Natural killer cell (primary cell): ENCODE data around the gene TP53BP2. TPM values are rescaled to one million over a fixed set of nuclear protein-coding genes. Genes with fewer than 3 reads are reported as not detected.

Experiments
- ATAC-seq, 3 donors: fragments of 150-1000 bp in 2 of 3; fragments of 200-7000 bp in 1 of 3; cut with Tn5 transposase; 1 replicate in 1 of 3; 2 replicates in 2 of 3; pipeline ENCODE4 v1.10.0; 2021; ENCODE audit warnings: mild to moderate bottlenecking in 2 of 3, moderate library complexity in 2 of 3
- DNase-seq, 2 donors: peaks; one replicate each; pipeline versions ENCODE4 v3.0.0 to v3.0.0-alpha.2; 2013 to 2021; ENCODE audit warnings: mixed read lengths in 1 of 2
- H3K27ac ChIP-seq: one replicate; pipeline ENCODE4 v1.5.1; 2013; ENCODE audit warnings: mild to moderate bottlenecking, low read length
- H3K27me3 ChIP-seq: one replicate; pipeline ENCODE4 v1.6.1; 2013; ENCODE audit warnings: low read length; ENCODE audit not compliant: control insufficient read depth, insufficient read depth
- H3K36me3 ChIP-seq: one replicate; pipeline ENCODE4 v1.6.1; 2013; ENCODE audit warnings: low read length; ENCODE audit not compliant: control insufficient read depth, insufficient read depth
- H3K4me1 ChIP-seq: one replicate; pipeline ENCODE4 v1.6.1; 2013; ENCODE audit warnings: low read length; ENCODE audit not compliant: control insufficient read depth, insufficient read depth
- H3K4me3 ChIP-seq: one replicate; pipeline ENCODE4 v1.5.1; 2013; ENCODE audit warnings: low read length
- H3K9me3 ChIP-seq: one replicate; pipeline ENCODE4 v1.6.1; 2013; ENCODE audit warnings: low read length; ENCODE audit not compliant: control insufficient read depth, insufficient read depth
- H3K27ac Mint-ChIP-seq, 2 donors: one replicate each; pipeline ENCODE4 v1.8.0; 2022; ENCODE audit warnings: mild to moderate bottlenecking in 2 of 2, mixed read lengths in 2 of 2, moderate library complexity in 1 of 2
- H3K27me3 Mint-ChIP-seq, 2 donors: one replicate each; pipeline ENCODE4 v1.8.0; 2022; ENCODE audit warnings: low read depth in 2 of 2, mixed read lengths in 2 of 2
- H3K36me3 Mint-ChIP-seq: one replicate; pipeline ENCODE4 v1.8.0; 2022; ENCODE audit warnings: mixed read lengths
- H3K4me1 Mint-ChIP-seq, 2 donors: one replicate each; pipeline ENCODE4 v1.8.0; 2022; ENCODE audit warnings: mixed read lengths in 2 of 2
- H3K4me3 Mint-ChIP-seq: one replicate; pipeline ENCODE4 v1.8.0; 2022; ENCODE audit warnings: mild to moderate bottlenecking, moderate library complexity, mixed read lengths
- H3K9me3 Mint-ChIP-seq, 2 donors: one replicate each; pipeline ENCODE4 v1.8.0; 2022; ENCODE audit warnings: mixed read lengths in 2 of 2
- CTCF ChIP-seq: fragments of 200-600 bp; IDR thresholded peaks from one replicate; pipeline ENCODE4 v1.8.0; 2022; ENCODE audit warnings: antibody characterized with exemption
- WGBS: methylation state at CpG from one replicate; pipeline ENCODE4 v1.1.7; 2013; ENCODE audit warnings: missing lambda C conversion rate; ENCODE audit not compliant: insufficient coverage; 5-methylcytosine and 5-hydroxymethylcytosine counted together
- intact Hi-C: fragments of 100-400 bp; cut with micrococcal nuclease; formaldehyde crosslinking; loops from one replicate; pipeline ENCODE4 v1.14.2; 2022
- total RNA-seq, 4 donors: library from RNA; stranded (reverse); fragments of 120-200 nt in 1 of 4; gene quantifications; one replicate each; pipeline versions ENCODE4 v1.2.3 to v1.2.4, GENCODE V29; 2013 to 2022

Gene TP53BP2
- total RNA-seq, 3 donors from 2014 or later (not counting 1 experiment from before 2014, with no cell fraction given): 69.7 to 93.7 (median 78.8) TPM

- Mint-ChIP-seq H3K27me3 (no peaks in the 10 kb centered on the region), H3K4me3 (peak overlapping the region; percentile 26), H3K36me3 (no peaks in the 10 kb centered on the region), H3K9me3 (no peaks in the 10 kb centered on the region), H3K27ac (peak overlapping the region; percentile 34 to 77), H3K4me1 (peaks cover 10 to 25% of the 10 kb centered on the region in 2 donors)
- Histone ChIP-seq H3K9me3 (no peaks in the 10 kb centered on the region), H3K27me3 (no peaks in the 10 kb centered on the region), H3K4me1 (peaks cover 15% of the 10 kb centered on the region), H3K27ac (no peak overlapping the region), H3K36me3 (no peaks in the 10 kb centered on the region), H3K4me3 (no peak overlapping the region)
- TF ChIP-seq CTCF: no peak
- ATAC-seq (peak in 2 of 3 donors; percentile 25 to 42), DNase-seq (peak in 1 of 2 donors; percentile 45)
- 66% methylated on average over 3 of the region's 3 CpGs for WGBS
- intact Hi-C loops: no loop called here
Measured at GRCh38 chr1:223832637-223832943, 13.2 kb downstream of the TP53BP2 start.

GRCh38 chr1:223831755-223832636, 13.8 kb downstream of the TP53BP2 start:
- Histone ChIP-seq H3K27ac (peak overlapping the region; percentile 29), H3K27me3 (no peaks in the 10 kb centered on the region), H3K9me3 (no peaks in the 10 kb centered on the region), H3K36me3 (no peaks in the 10 kb centered on the region), H3K4me3 (no peak overlapping the region), H3K4me1 (peaks cover 12% of the 10 kb centered on the region)
- Mint-ChIP-seq H3K27me3 (no peaks in the 10 kb centered on the region), H3K4me3 (no peak overlapping the region), H3K9me3 (no peaks in the 10 kb centered on the region), H3K4me1 (peaks cover 12 to 28% of the 10 kb centered on the region in 2 donors), H3K27ac (peak overlapping the region; percentile 75 to 77), H3K36me3 (no peaks in the 10 kb centered on the region)
- WGBS: no CpG with 5 or more reads among the region's 3 CpGs
- TF ChIP-seq CTCF: no peak
- DNase-seq (peak in 1 of 2 donors; percentile 56), ATAC-seq (peak; percentile 41 to 71 (median 56))
- intact Hi-C loops: no loop called here

GRCh38 chr1:223829678-223830077, 16.1 kb downstream of the TP53BP2 start:
- H3K36me3 Mint-ChIP-seq: no peaks in the 10 kb centered on the region
- no peaks in the 10 kb centered on the region for H3K27me3 Mint-ChIP-seq
- no peak overlapping the region for H3K4me3 ChIP-seq
- no peak overlapping the region for H3K4me3 Mint-ChIP-seq
- peak overlapping the region; percentile 5 to 33 for H3K27ac Mint-ChIP-seq
- H3K27me3 ChIP-seq: no peaks in the 10 kb centered on the region
- no peaks in the 10 kb centered on the region for H3K9me3 Mint-ChIP-seq
- ATAC-seq: no peak
- 100% methylated on average over 1 of the region's 1 CpG for WGBS
- H3K27ac ChIP-seq: no peak overlapping the region
- intact Hi-C loops: no loop called here
- peaks cover 35 to 51% of the 10 kb centered on the region in 2 donors for H3K4me1 Mint-ChIP-seq
- H3K4me1 ChIP-seq: peaks cover 14% of the 10 kb centered on the region
- no peak for DNase-seq
- no peaks in the 10 kb centered on the region for H3K9me3 ChIP-seq
- H3K36me3 ChIP-seq: no peaks in the 10 kb centered on the region
- TF ChIP-seq CTCF: no peak
